Chondrocyte (in vitro differentiated cells): ENCODE data around the gene VASP. TPM values are rescaled to one million over a fixed set of nuclear protein-coding genes. Genes with fewer than 3 reads are reported as not detected.

Experiments used
- DNase-seq: peaks from one replicate; pipeline ENCODE4 v3.0.0; 2021; ENCODE audit warnings: mixed read lengths, low spot score
- H3K27ac Mint-ChIP-seq: one replicate; pipeline ENCODE4 v1.8.0; 2021; ENCODE audit warnings: mild to moderate bottlenecking, moderate library complexity, mixed read lengths; ENCODE audit not compliant: unreplicated experiment
- H3K27me3 Mint-ChIP-seq: 2 replicates; pipeline ENCODE4 v1.8.0; 2021; ENCODE audit warnings: low read depth, mixed read lengths
- H3K36me3 Mint-ChIP-seq: 2 replicates; pipeline ENCODE4 v1.8.0; 2021; ENCODE audit warnings: low read depth, mixed read lengths
- H3K4me1 Mint-ChIP-seq: 2 replicates; pipeline ENCODE4 v1.8.0; 2021; ENCODE audit warnings: low read depth, mild to moderate bottlenecking, mixed read lengths
- H3K4me3 Mint-ChIP-seq: one replicate; pipeline ENCODE4 v1.8.0; 2021; ENCODE audit warnings: mild to moderate bottlenecking, moderate library complexity, mixed read lengths; ENCODE audit not compliant: unreplicated experiment
- H3K9me3 Mint-ChIP-seq: 2 replicates; pipeline ENCODE4 v1.8.0; 2021; ENCODE audit warnings: low read depth, mixed read lengths
- CTCF ChIP-seq: fragments of 200-600 bp; sonication (generic); IDR thresholded peaks from 2 replicates; pipeline ENCODE4 v1.5.0; 2021; ENCODE audit warnings: antibody characterized with exemption, mild to moderate bottlenecking, moderate library complexity
- total RNA-seq: library from RNA; stranded (reverse); gene quantifications from 3 replicates; pipeline ENCODE4 v1.2.1, GENCODE V29; 2021

Gene VASP
- total RNA-seq, 1 donor from 2014 or later: 142 TPM

- Mint-ChIP-seq H3K36me3 (peaks cover 7% of the 10 kb centered on the region), H3K27me3 (no peaks in the 10 kb centered on the region), H3K27ac (peak overlapping the region; percentile 97), H3K9me3 (no peaks in the 10 kb centered on the region), H3K4me3 (peak overlapping the region; percentile 89), H3K4me1 (peaks cover 29% of the 10 kb centered on the region)
- TF ChIP-seq CTCF: no peak
- no peak for DNase-seq
Measured at GRCh38 chr19:45468803-45469131, 38.5 kb upstream of the VASP start.

- peak overlapping the region; percentile 89 for H3K4me3 Mint-ChIP-seq
- peak; percentile 9 for TF ChIP-seq CTCF
- H3K27me3 Mint-ChIP-seq: no peaks in the 10 kb centered on the region
- no peaks in the 10 kb centered on the region for H3K9me3 Mint-ChIP-seq
- peak; percentile 97 for DNase-seq
- peak overlapping the region; percentile 97 for H3K27ac Mint-ChIP-seq
- H3K36me3 Mint-ChIP-seq: peaks cover 8% of the 10 kb centered on the region
- peaks cover 29% of the 10 kb centered on the region for H3K4me1 Mint-ChIP-seq
Measured at GRCh38 chr19:45469132-45469944, 37.9 kb upstream of the VASP start.

- no peaks in the 10 kb centered on the region for H3K9me3 Mint-ChIP-seq
Measured at GRCh38 chr19:45469945-45470761, 37.1 kb upstream of the VASP start.

GRCh38 chr19:45470762-45471081, 36.6 kb upstream of the VASP start:
- peak overlapping the region; percentile 32 for H3K27ac Mint-ChIP-seq
- no peak for DNase-seq
- no peaks in the 10 kb centered on the region for H3K9me3 Mint-ChIP-seq
- peaks cover 29% of the 10 kb centered on the region for H3K4me1 Mint-ChIP-seq
- H3K4me3 Mint-ChIP-seq: peak overlapping the region; percentile 89
- no peak for TF ChIP-seq CTCF
- H3K36me3 Mint-ChIP-seq: peaks cover 8% of the 10 kb centered on the region
- H3K27me3 Mint-ChIP-seq: no peaks in the 10 kb centered on the region

More at GRCh38 chr19:45469945-45470761, 37.1 kb upstream of the VASP start:
- peak overlapping the region; percentile 97 for H3K27ac Mint-ChIP-seq
- peaks cover 29% of the 10 kb centered on the region for H3K4me1 Mint-ChIP-seq
- no peaks in the 10 kb centered on the region for H3K27me3 Mint-ChIP-seq
- TF ChIP-seq CTCF: no peak
- no peak for DNase-seq
- H3K4me3 Mint-ChIP-seq: peak overlapping the region; percentile 89
- H3K36me3 Mint-ChIP-seq: peaks cover 8% of the 10 kb centered on the region

GRCh38 chr19:45471111-45471930, 36.0 kb upstream of the VASP start:
- Mint-ChIP-seq H3K27me3 (no peaks in the 10 kb centered on the region), H3K27ac (peak overlapping the region; percentile 32), H3K9me3 (no peaks in the 10 kb centered on the region), H3K4me1 (peaks cover 29% of the 10 kb centered on the region), H3K36me3 (peaks cover 8% of the 10 kb centered on the region), H3K4me3 (peak overlapping the region; percentile 35)
- DNase-seq: no peak
- no peak for TF ChIP-seq CTCF
